H1 (cell line): ENCODE results near the gene HDLBP. TPM values are rescaled to one million over a fixed set of nuclear protein-coding genes. Genes with fewer than 3 reads are reported as not detected.

Experiments
- CTCF ChIA-PET: fragments of 300-600 bp; sonication (Branson Sonifier 250); formaldehyde crosslinking; loops from one replicate; lab custom pipeline; 2021; ENCODE audit not compliant: partially characterized antibody; lab: Charles Lee
- POLR2A ChIA-PET: fragments of 300-600 bp; sonication (Branson Sonifier 250); formaldehyde crosslinking; loops from one replicate; lab custom pipeline; 2021; ENCODE audit warnings: inconsistent platforms; ENCODE audit not compliant: partially characterized antibody; lab: Charles Lee
- DNase-seq, 2 experiments: peaks; one replicate each; pipeline versions ENCODE4 v3.0.0 to v3.0.0-alpha.2; 2010 to 2022; ENCODE audit warnings: low spot score in 2 of 2, low read depth in 1 of 2, mixed read lengths in 1 of 2
- FAIRE-seq: peaks from 2 replicates; lab custom pipeline; 2011; peaks lifted over from hg19 to GRCh38; lab: Jason Lieb, UNC
- H2AFZ ChIP-seq: 2 replicates; pipeline ENCODE4 v1.8.1; 2012; ENCODE audit warnings: low read length, inconsistent platforms
- H2AK5ac ChIP-seq: 2 replicates; pipeline ENCODE4 v1.6.1; 2013; ENCODE audit warnings: low read depth, low read length
- H2BK120ac ChIP-seq: replicated peaks from 2 replicates; pipeline ENCODE3; 2013; ENCODE audit warnings: low read depth, low read length, inconsistent platforms
- H2BK12ac ChIP-seq: 2 replicates; pipeline ENCODE4 v1.6.1; 2013; ENCODE audit warnings: low read depth, low read length
- H2BK15ac ChIP-seq: 2 replicates; pipeline ENCODE4 v1.6.1; 2013; ENCODE audit warnings: low read length
- H2BK20ac ChIP-seq: 2 replicates; pipeline ENCODE4 v1.6.1; 2013; ENCODE audit warnings: low read length
- H2BK5ac ChIP-seq: 2 replicates; pipeline ENCODE4 v1.6.1; 2013; ENCODE audit warnings: low read depth, low read length
- H3K14ac ChIP-seq: 2 replicates; pipeline ENCODE4 v1.6.1; 2013; ENCODE audit warnings: inconsistent platforms; ENCODE audit not compliant: insufficient read length
- H3K18ac ChIP-seq: 2 replicates; pipeline ENCODE4 v1.6.1; 2013; ENCODE audit warnings: low read length; ENCODE audit errors: extremely low read depth
- H3K23ac ChIP-seq: 2 replicates; pipeline ENCODE4 v1.6.1; 2013; ENCODE audit warnings: inconsistent platforms; ENCODE audit not compliant: insufficient read length
- H3K23me2 ChIP-seq: 2 replicates; pipeline ENCODE4 v1.6.1; 2013; ENCODE audit warnings: low read depth, low read length
- H3K27ac ChIP-seq: 2 replicates; pipeline ENCODE4 v1.6.1; 2011; ENCODE audit warnings: low read depth, low read length, inconsistent platforms
- H3K27me3 ChIP-seq, 4 experiments: replicated peaks in 1 of 4; 1 replicate in 1 of 4; 2 replicates in 3 of 4; pipeline versions ENCODE4 v1.6.1 to v1.8.1; 2011 to 2013; ENCODE audit warnings: low read length in 3 of 4, mild to moderate bottlenecking in 3 of 4, inconsistent platforms in 2 of 4, mixed read lengths in 2 of 4, moderate library complexity in 1 of 4; ENCODE audit not compliant: control insufficient read depth in 3 of 4, insufficient read depth in 3 of 4; ENCODE audit errors: extremely low read depth in 1 of 4
- H3K36me3 ChIP-seq, 4 experiments: 2 replicates each; pipeline versions ENCODE4 v1.6.1 to v1.8.1; 2011 to 2013; ENCODE audit warnings: mild to moderate bottlenecking in 4 of 4, low read length in 3 of 4, moderate library complexity in 2 of 4, control low read depth in 1 of 4, inconsistent platforms in 1 of 4; ENCODE audit not compliant: insufficient read depth in 4 of 4, control insufficient read depth in 2 of 4
- H3K4ac ChIP-seq: replicated peaks from 2 replicates; pipeline ENCODE3; 2013; ENCODE audit warnings: low read length, low read depth, mixed read lengths, inconsistent platforms; ENCODE audit not compliant: insufficient read length
- H3K4me1 ChIP-seq, 4 experiments: replicated peaks in 1 of 4; 1 replicate in 1 of 4; 2 replicates in 3 of 4; pipeline versions ENCODE4 v1.6.1 to v1.8.1; 2011 to 2013; ENCODE audit warnings: low read length in 3 of 4, inconsistent platforms in 2 of 4, mixed read lengths in 1 of 4; ENCODE audit not compliant: insufficient read depth in 4 of 4, control insufficient read depth in 3 of 4
- H3K4me2 ChIP-seq, 2 experiments: 2 replicates each; pipeline versions ENCODE4 v1.6.1 to v1.8.1; 2011 to 2013; ENCODE audit warnings: low read depth in 2 of 2, low read length in 2 of 2, control low read depth in 1 of 2, inconsistent platforms in 1 of 2, mild to moderate bottlenecking in 1 of 2; ENCODE audit not compliant: insufficient read depth in 1 of 2
- H3K4me3 ChIP-seq, 4 experiments: fragments of 200-600, 300-600 bp in 1 of 4; sonication (generic), shearing (Covaris generic), sonication (Bioruptor Twin) in 1 of 4; 2 replicates each; pipeline versions ENCODE4 v1.5.1 to v1.8.1; 2011 to 2016; ENCODE audit warnings: low read length in 4 of 4, low read depth in 3 of 4, control low read depth in 2 of 4, inconsistent platforms in 2 of 4, mild to moderate bottlenecking in 2 of 4, mixed read lengths in 1 of 4, moderate library complexity in 1 of 4; ENCODE audit not compliant: insufficient read depth in 2 of 4; ENCODE audit errors: extremely low read depth in 1 of 4
- H3K56ac ChIP-seq: replicated peaks from 2 replicates; pipeline ENCODE3; 2013; ENCODE audit warnings: low read depth, mild to moderate bottlenecking, mixed read lengths, low read length, inconsistent platforms; ENCODE audit not compliant: insufficient read length
- H3K79me1 ChIP-seq: 2 replicates; pipeline ENCODE4 v1.6.1; 2013; ENCODE audit warnings: low read depth, low read length, control low read depth
- H3K79me2 ChIP-seq, 2 experiments: 2 replicates each; pipeline versions ENCODE4 v1.6.1 to v1.8.1; 2012 to 2013; ENCODE audit warnings: low read length in 2 of 2, mild to moderate bottlenecking in 2 of 2, inconsistent platforms in 1 of 2; ENCODE audit not compliant: insufficient read depth in 2 of 2, control insufficient read depth in 1 of 2
- H3K9ac ChIP-seq, 4 experiments: replicated peaks in 1 of 4; 1 replicate in 1 of 4; 2 replicates in 3 of 4; pipeline versions ENCODE4 v1.6.1 to v1.8.1; 2011 to 2013; ENCODE audit warnings: low read depth in 3 of 4, low read length in 3 of 4, control low read depth in 2 of 4, mild to moderate bottlenecking in 2 of 4, moderate library complexity in 2 of 4, inconsistent platforms in 1 of 4; ENCODE audit errors: extremely low read depth in 1 of 4
- H3K9me3 ChIP-seq, 2 experiments: 2 replicates each; pipeline versions ENCODE4 v1.6.1 to v1.8.1; 2012 to 2013; ENCODE audit warnings: mild to moderate bottlenecking in 2 of 2, moderate library complexity in 2 of 2, control low read depth in 1 of 2, inconsistent platforms in 1 of 2, low read depth in 1 of 2, low read length in 1 of 2, mixed read lengths in 1 of 2; ENCODE audit not compliant: insufficient read depth in 2 of 2
- H4K20me1 ChIP-seq, 2 experiments: replicated peaks in 1 of 2; 2 replicates each; pipeline versions ENCODE3 to v1.8.1; 2011 to 2013; ENCODE audit warnings: inconsistent platforms in 2 of 2, low read length in 2 of 2, mild to moderate bottlenecking in 1 of 2; ENCODE audit not compliant: insufficient read depth in 2 of 2, control insufficient read depth in 1 of 2
- H4K5ac ChIP-seq: 2 replicates; pipeline ENCODE4 v1.6.1; 2013; ENCODE audit warnings: low read length, low read depth, mixed read lengths, inconsistent platforms; ENCODE audit not compliant: insufficient read length
- H4K8ac ChIP-seq: 2 replicates; pipeline ENCODE4 v1.8.0; 2013; ENCODE audit warnings: mild to moderate bottlenecking, moderate library complexity, low read length, inconsistent platforms; ENCODE audit not compliant: insufficient read depth; ENCODE audit errors: extremely low read depth
- H4K91ac ChIP-seq: replicated peaks from 2 replicates; pipeline ENCODE3; 2013; ENCODE audit warnings: low read length, mixed read lengths, inconsistent platforms; ENCODE audit not compliant: insufficient read length
- CBX5 ChIP-seq: fragments of 300-800, 300-1000 bp; sonication (generic); IDR thresholded peaks from 2 replicates; pipeline ENCODE4 v1.7.1; 2016; ENCODE audit warnings: antibody characterized with exemption, low read length, low read depth
- CBX8 ChIP-seq: fragments of 300-800, 300-1000 bp; sonication (generic); IDR thresholded peaks from 2 replicates; pipeline ENCODE4 v1.7.1; 2016; ENCODE audit warnings: low read depth, low read length, borderline replicate concordance
- CHD1 ChIP-seq: IDR thresholded peaks from 2 replicates; pipeline ENCODE4 v1.6.1; 2012; ENCODE audit warnings: low read depth, low read length, improper control_type of control experiment
- CREB1 ChIP-seq: IDR thresholded peaks from 2 replicates; pipeline ENCODE4 v1.6.1; 2012; ENCODE audit warnings: inconsistent platforms
- EGR1 ChIP-seq: IDR thresholded peaks from 2 replicates; pipeline ENCODE4 v1.6.1; 2011; ENCODE audit warnings: low read depth, low read length, borderline replicate concordance
- HDAC6 ChIP-seq: IDR thresholded peaks from one replicate; pipeline ENCODE4 v1.7.1; 2012; ENCODE audit warnings: low read depth, mild to moderate bottlenecking, inconsistent platforms, low read length, moderate library complexity
- KDM5A ChIP-seq: fragments of 200-600 bp; IDR thresholded peaks from 2 replicates; pipeline ENCODE4 v1.7.1; 2012; ENCODE audit warnings: mild to moderate bottlenecking, low read length, inconsistent platforms, mixed read lengths
- RFX5 ChIP-seq: IDR thresholded peaks from 2 replicates; pipeline ENCODE4 v1.6.1; 2011; ENCODE audit warnings: low read depth, low read length, improper control_type of control experiment, borderline replicate concordance
- RXRA ChIP-seq: IDR thresholded peaks from 2 replicates; pipeline ENCODE4 v1.6.1; 2011; ENCODE audit warnings: low read depth, mild to moderate bottlenecking, low read length, moderate library complexity; ENCODE audit not compliant: insufficient read depth
- SP4 ChIP-seq: IDR thresholded peaks from 2 replicates; pipeline ENCODE4 v1.6.1; 2012; ENCODE audit warnings: low read length, inconsistent platforms
- TAF1 ChIP-seq: IDR thresholded peaks from 2 replicates; pipeline ENCODE4 v1.6.1; 2011; ENCODE audit warnings: mild to moderate bottlenecking, low read depth, low read length
- TAF7 ChIP-seq: optimal IDR thresholded peaks from 2 replicates; pipeline ENCODE3; 2011; ENCODE audit warnings: low read depth, mild to moderate bottlenecking, inconsistent platforms, low read length, moderate library complexity, borderline replicate concordance
- TCF12 ChIP-seq: IDR thresholded peaks from 2 replicates; pipeline ENCODE4 v1.6.1; 2011; ENCODE audit warnings: low read depth, mild to moderate bottlenecking, low read length
- WGBS, 2 experiments: shearing (Covaris generic) in 1 of 2; methylation state at CpG; one replicate each; pipeline versions ENCODE4 v1.1.6 to v1.1.7; 2013 to 2015; ENCODE audit warnings: low lambda C conversion rate in 2 of 2, mixed read lengths in 2 of 2, inconsistent platforms in 1 of 2, low coverage in 1 of 2, missing lambda C conversion rate in 1 of 2; ENCODE audit not compliant: insufficient replicate concordance in 2 of 2, insufficient coverage in 1 of 2, insufficient read length in 1 of 2; ENCODE audit errors: extremely low coverage in 1 of 2, missing lambda C conversion rate in 1 of 2; 5-methylcytosine and 5-hydroxymethylcytosine counted together
- polyA plus RNA-seq, 7 experiments: library from polyadenylated mRNA; depleted of rRNA in 3 of 7; stranded (reverse) in 5 of 7; unstranded in 2 of 7; fragments of >200 nt in 5 of 7; fragments of 200-250 nt in 2 of 7; gene quantifications; 1 replicate in 5 of 7; 2 replicates in 1 of 7; 4 replicates in 1 of 7; pipeline versions ENCODE4 v1.2.1 to v1.2.3, GENCODE V29; 2011 to 2013; ENCODE audit warnings: missing spikeins in 2 of 7, mixed read lengths in 2 of 7
- total RNA-seq: library from RNA; stranded (reverse); fragmentation: NEBNext Ultra II Directional; extraction: Animal tissue kit (Norgen Biotek cat#: 25700); gene quantifications from 2 replicates; pipeline ENCODE4 v1.2.1, GENCODE V29; 2021

HDLBP gene
- total and polyA plus RNA-seq, 2 of the 8 experiments (the other 6 are each of a cell fraction or from before 2014, with no cell fraction given) = 185 to 360 TPM

DNA sequence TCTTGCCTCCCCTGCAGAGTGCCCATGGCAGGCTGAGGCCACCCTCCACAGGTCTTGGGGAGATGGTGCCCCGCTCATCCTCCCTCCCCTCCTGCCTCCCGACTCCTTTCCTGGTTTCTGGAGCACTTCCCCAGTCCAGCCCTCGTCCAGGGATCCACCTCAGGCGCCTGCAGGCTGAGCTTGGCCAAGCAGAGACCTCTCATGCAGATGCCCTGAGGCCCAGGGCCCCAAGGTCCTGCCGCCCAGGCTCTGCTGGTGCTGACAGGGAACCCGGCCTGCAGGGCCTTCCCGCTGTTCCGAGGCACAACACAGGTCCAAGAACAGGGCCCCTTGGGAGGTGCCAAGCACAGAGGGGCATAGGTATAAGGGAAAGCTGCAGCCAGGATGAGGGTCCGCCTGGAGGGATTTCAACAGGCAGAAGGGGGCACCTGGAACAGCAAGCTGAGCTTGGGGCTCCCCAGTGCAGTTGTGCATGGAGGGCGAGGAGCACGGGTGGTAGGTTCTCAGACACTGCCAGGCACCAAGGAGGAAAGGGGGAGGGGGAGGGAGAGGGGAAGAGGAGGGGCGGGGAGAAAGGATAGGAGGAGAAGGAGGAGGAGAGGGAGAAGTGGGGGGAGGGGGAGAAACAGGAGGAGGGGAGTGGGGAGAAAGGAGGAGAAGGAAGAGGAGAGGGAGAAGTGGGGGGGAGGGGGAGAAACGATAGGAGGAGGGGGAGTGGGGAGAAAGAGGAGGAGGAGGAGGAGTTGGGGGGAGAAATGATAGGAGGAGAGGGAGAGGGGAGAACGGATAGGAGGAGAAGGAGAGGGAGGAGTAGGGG, 128.2 kb downstream of the HDLBP start:
- no peak overlapping the region for H3K23ac ChIP-seq
- H3K4me2 ChIP-seq = no peak overlapping the region
- no peak for FAIRE-seq
- H3K23me2 ChIP-seq = no peaks in the 10 kb centered on the region
- POLR2A ChIA-PET = interaction anchor here (1.2 to 1.6 kb wide), 2 partner anchors 14 to 20 kb away, joined by 3 to 4 read pairs; no protein-coding TSS in a partner anchor
- H3K79me1 ChIP-seq = no peaks in the 10 kb centered on the region
- H2AFZ ChIP-seq = no peak overlapping the region
- WGBS, 2 experiments = 74 to 80% methylated on average over 2 to 10 of the region's 14 CpGs
- H3K27ac ChIP-seq = no peak overlapping the region
- H3K4ac ChIP-seq = no peak overlapping the region
- H3K9me3 ChIP-seq = no peaks in the 10 kb centered on the region
- no peaks in the 10 kb centered on the region for H3K79me2 ChIP-seq
- H3K56ac ChIP-seq = no peak overlapping the region
- H4K91ac ChIP-seq = no peak overlapping the region
- no peaks in the 10 kb centered on the region for H3K36me3 ChIP-seq
- no peak overlapping the region for H2BK15ac ChIP-seq
- H2BK5ac ChIP-seq = no peak overlapping the region; the same call in 1 of the 2 replicates
- no peak overlapping the region for H3K14ac ChIP-seq
- H3K4me3 ChIP-seq = no peak overlapping the region
- no peak overlapping the region for H2BK120ac ChIP-seq
- peaks cover 0 to 2% of the 10 kb centered on the region in 2 experiments for H4K20me1 ChIP-seq
- H3K18ac ChIP-seq = peak overlapping the region; percentile 7
- no peak for DNase-seq
- CTCF ChIA-PET = interaction anchor here (0.5 to 2.5 kb wide), 3 partner anchors 9 to 99 kb away, joined by 4 to 6 read pairs (median 4); no protein-coding TSS in a partner anchor
- no peak overlapping the region for H2BK20ac ChIP-seq
- no peak overlapping the region for H2AK5ac ChIP-seq
- H4K5ac ChIP-seq = no peak overlapping the region
- H4K8ac ChIP-seq = no peak overlapping the region
- peak overlapping the region; percentile 50; the same call in 1 of the 2 replicates for H2BK12ac ChIP-seq
- H3K9ac ChIP-seq = no peak overlapping the region
- H3K27me3 ChIP-seq = no peaks in the 10 kb centered on the region
- peaks cover 0 to 14% (median 7%) of the 10 kb centered on the region in 4 experiments; a peak in 6 of 7 replicates for H3K4me1 ChIP-seq
- TF ChIP-seq SP4 = no peak
- TF ChIP-seq RFX5 = no peak
- no peak for TF ChIP-seq RXRA
- TF ChIP-seq CBX8 = no peak
- no peak for TF ChIP-seq EGR1
- no peak for TF ChIP-seq TAF1
- TF ChIP-seq CHD1 = no peak
- TF ChIP-seq CREB1 = no peak
- TF ChIP-seq HDAC6 = no peak
- TF ChIP-seq KDM5A = no peak
- no peak for TF ChIP-seq TAF7
- no peak for TF ChIP-seq CBX5
- no peak for TF ChIP-seq TCF12
